Activated naive CD4-positive, alpha-beta T cell treated with anti-CD3 and anti-CD28 coated beads, Interleukin-2, amount 50 U/mL, for 16 hours (primary cell): Measurements from ENCODE around the gene USP7.
"Not testable (repeated sequence)": the region's sequence is repeated elsewhere in the genome, so short reads cannot be mapped to it uniquely, and the experiment has no call there.

ENCODE experiments used
- DNase-seq: peaks from one replicate; pipeline ENCODE4 v3.0.0-alpha.2; 2020

Gene USP7

DNA sequence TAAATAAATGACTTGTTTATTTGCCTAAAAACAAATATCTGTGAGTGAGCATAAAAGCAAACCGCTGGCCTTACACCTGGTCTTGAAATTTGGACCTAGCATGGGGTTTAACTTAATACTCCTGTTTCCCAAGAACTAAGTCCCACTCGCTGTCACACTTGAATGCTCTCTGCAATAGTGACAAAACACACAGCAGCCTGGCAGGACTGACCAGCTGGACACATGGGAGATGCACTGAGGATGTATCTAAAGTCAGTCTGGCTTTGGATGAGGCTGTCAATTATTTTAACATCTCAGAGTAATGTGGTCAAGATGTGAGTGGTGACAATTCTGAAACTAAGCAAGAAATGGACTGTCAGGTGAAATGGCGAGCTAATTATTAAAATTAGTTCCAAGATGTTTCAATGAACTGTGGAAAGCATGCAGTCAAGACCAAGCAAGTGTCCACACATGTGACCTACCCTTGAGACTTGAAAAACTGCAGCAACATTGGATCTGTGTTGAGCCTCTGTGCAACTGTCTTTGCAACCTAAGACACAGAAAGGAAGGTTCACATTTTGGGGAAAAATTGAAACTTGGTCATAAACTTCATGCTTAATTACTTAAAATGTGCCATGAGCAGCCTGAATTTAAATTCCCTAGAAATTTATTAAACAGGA lies 64.9 kb downstream of the USP7 start:
- DNase-seq: no peak

DNA sequence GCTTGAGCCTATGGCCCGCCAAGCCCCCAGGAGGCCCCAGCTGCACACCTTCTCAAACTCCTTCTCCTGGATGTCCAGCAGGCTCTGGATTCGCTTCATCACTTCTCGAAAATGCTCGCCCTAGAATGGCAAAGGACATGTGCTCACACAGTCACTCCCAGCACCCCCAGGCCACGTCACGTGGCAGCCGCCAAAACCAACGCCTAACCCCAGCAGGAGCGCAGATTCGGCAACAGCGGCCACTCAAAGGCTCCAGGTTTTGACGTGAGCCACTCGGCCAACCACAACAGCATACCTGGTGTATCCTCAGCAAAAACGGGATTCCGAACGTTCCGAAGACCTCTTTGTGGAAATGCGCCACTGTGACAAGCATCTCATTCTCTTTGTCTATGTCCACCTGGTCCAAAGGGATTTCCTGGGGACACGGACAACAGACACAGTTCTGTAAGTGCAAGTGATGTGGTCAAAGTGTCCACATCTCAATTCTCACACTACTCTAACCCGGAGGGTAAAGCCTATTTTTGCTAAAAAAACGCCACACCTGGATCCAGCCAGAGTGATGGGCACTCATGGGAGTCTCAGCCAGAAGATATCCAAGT lies 68.9 kb downstream of the USP7 start:
- DNase-seq: no peak

DNA sequence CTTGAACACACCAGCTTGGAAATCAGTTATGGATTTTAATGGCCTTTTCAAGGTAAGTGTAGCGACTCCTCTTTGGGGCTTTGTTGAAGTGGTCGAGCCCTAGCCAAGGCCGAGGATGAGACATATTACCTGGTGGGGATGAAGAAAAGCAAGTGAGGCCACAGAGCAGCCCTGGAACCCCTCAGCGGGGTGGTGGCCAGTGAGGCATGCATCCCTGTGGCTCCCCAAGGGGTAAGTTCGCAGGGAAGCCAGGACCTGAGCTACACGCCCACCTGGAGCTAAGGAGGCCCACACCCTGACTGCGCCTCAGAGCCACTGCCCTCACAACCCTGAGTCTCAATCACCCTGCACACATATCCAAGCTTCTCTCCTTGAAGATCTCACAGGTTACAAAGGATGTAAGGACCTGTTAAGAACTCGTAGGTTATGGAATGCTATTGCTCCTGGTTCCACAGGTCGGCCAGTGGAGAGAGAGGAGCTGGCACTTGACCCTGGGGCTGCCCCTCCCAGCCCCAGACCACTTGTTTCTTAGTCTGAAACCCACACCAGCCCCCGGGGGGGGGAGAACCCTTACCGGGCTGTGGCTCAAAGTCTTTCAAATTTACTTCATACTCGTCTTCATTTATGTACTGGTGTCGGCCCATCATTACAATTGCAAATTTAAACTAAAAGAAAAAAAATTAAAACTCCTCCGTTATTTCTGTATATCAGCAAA lies 69.6 kb downstream of the USP7 start:
- DNase-seq: no peak

DNA sequence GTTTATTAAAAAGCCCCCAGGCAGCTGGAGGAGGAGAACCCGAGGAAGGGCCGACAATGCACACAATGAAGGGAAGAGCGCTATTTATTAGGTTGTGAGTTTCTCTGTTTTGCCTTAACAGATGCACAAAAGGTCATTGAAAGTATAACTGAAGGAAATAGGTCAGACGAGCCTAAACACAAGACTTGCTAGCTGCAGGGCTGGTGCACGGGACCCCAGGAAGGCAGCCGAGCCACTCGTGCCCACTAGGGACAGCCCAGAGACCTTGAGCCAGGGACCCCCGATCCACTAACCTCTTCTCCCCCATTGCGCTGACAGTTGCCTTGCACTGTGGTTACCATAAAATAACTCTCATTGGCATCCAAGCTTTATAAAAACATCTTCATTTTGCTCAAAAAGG lies 70.3 kb downstream of the USP7 start:
- DNase-seq: no peak

DNA sequence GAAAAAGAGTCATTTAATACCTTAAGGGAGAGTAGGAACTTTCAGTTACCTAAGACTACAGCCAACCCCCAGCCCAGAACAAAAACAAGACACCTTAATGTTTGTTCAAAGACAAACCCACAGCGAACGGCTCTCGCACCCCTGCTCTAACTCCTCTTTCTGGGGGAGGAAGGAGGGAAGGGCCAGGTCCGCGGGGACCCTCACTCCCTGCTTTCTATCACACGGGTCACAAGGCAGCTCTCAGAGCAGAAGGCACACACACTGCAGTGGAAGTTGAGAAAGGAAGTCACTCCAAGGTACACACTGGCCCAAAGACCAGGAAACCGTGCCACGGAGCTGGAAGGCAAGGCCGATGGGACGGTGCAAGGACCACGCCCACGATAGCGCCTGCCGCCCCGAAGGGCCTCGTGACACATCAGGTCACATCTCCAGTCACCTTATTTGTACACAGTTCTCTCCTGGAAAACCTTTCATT lies 71.6 kb downstream of the USP7 start:
- DNase-seq: no peak

DNA sequence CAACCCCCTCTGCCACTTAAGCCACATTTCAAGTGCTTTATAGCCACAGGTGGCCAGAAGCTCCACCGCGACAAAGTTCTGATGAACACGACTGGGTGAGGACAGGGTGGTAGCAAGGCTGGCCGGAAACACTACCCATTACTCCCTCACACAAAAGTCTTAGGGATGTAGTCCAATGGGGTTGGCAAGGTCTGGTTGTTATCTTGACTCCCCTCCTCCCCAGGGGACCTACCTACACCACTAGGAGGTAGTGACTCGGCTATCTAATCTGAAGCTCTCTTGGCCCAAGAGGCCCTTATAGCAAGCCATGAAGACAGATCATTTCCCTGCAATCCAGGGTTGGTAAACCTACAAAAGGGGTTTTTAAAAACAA lies 73.2 kb downstream of the USP7 start:
- DNase-seq: no peak

DNA sequence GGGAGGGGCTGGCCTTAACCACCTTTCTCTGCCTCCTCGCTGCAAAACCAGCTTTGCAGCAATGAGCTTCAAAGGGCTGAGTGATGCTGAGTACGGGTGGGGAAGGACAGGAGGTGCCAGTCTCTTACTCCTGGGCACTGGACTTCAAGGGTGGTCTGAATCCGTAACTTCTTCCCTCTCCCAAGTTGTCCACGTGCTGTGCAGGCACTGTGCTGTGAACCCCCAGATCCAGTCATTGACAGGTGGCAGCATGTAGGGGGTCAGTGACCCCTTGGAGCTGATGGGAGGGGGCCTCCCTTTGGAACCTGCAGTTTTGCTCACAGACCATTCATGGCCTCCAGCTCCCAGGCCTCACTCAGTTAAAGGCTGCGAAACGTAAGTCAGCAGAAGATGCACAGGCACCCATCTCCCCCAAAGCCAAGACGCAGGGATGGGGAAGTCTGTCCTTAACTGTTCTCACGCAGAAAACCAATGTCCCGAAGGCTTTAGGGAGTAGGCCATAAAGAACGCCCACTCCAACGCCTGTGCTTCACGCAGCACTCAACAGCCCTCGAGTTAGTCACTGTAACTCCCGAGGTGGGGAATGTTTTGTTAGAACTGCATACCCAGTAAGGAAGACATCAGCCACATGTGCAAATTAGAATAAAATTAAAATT lies 73.7 kb downstream of the USP7 start:
- DNase-seq: no peak

DNA sequence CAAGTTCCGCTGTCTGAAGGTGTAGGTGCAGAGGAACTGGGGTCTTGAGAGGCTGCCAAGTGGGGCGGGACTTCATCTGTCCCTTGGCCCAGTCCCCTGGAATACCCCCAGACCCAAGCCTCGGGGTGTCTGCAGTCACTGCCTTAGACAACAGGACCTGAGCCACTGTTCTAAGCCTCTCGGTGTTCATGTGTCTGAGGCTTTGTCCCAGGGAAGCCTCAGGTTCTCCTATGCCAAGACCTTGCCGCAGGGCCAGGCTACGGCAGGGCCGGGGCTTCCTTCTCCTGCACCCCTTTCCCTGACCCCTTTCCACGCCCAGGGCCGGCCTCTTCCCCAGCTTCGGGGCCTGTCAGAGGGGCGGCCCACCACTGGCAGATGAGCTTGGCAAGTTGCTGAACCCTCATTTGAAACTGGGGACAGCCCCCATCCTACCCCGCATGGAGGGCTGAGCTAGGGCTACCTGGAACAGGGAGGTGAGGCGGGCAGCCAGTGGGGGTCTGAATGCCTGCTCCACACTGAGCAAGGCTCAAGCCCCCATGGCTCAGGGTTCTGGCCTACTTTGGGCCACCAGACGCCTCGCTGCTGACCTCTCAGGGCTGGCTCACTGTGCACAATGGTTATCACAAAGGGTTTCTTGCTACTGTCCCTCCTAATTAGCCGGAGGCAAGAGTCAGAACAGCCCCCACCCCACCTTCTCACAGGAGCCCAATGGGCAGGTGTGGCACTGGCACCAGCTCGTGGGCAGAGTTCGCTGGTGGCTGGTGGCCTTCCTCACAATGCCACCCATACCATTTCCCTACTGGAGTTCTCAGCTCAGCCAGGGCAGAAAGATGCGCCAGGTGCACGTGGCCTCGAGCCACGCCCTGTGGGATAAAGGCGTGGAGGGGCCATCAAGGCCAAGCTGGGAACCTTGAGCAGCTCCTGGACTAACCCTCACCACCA lies 74.5 kb downstream of the USP7 start:
- DNase-seq: no peak

DNA sequence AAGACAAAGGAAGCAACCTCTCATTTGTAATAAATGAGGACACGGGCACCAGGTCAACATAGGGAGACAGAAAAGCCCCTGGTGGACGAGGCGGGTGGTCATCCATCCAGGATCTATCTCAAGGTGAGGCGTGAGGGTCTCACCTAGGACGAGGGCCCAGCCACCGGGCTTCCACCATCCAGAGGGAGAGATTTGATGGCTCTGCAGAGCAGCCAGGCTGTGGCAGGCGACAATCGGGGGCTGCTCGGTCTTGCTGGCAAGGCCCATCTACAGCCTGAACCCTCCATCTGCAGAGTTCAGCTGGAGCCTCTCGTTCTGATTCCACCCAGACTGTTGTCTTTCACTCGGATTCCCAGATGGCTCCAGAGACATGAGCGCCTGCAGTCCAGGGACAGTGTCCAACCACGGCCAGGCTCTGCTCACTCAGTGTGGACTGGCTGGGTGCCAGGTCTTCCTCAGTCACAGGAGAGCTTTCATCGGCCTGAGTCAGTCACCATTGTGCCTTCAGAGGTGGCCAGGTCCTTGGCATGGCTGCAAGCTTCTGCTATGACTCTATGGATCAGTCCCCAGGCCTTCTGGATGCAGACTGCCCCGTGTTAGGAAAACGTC lies 75.7 kb downstream of the USP7 start:
- no peak for DNase-seq

DNA sequence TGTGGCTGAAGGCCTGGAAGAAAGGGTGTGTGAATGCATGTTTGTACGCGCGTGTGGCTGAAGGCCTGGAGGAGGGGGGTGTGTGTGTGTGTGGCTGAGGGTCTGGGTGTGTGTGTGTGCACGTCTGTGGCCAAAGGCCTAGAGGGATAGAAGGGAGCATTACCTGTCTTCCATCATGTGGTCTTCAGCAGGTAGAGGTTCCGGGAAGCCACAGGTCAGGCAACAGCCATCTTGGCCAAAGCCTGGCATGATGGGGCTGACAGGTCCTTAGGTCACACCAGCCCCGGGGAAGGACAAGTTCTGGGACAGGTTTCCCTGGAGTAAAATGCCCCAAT lies 76.3 kb downstream of the USP7 start:
- no peak for DNase-seq

DNA sequence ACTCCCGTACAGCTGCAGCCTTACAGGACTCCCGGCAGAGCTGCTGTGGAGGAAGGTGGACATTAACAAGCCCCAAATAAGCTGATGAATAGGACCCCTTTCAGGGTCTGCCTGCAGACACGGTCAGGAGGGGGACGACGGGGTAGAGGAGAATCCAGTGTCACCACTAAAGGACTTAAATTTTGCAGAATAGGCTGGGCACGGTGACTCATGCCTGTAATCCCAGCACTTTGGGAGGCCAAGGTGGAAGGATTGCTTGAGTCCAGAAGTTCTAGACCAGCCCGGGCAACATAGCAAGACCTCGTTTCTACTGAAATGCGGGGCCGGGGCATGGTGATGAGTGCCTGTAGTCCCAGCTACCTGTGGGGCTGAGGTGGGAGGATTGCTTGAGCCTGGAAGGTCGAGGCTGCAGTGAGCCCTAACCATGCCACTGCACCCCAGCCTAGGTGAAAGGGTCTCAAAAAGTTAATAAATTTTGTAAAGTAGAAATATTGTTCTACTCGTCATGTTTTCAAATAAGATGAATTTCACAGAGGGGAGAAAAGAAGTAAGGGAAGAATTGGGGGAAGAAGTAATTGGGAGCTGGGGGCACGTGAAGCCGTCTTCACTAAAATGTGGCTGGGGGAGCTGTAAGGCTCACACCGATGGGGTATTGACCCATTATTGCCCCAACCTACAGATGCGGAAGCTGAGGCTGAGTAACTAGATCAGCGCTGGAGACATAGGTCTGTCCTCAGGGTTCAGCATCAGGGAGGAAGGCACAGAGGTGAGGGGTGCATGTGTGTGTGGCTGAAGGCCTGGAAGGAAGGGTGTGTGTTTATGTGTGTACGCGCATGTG lies 76.9 kb downstream of the USP7 start:
- no peak for DNase-seq

DNA sequence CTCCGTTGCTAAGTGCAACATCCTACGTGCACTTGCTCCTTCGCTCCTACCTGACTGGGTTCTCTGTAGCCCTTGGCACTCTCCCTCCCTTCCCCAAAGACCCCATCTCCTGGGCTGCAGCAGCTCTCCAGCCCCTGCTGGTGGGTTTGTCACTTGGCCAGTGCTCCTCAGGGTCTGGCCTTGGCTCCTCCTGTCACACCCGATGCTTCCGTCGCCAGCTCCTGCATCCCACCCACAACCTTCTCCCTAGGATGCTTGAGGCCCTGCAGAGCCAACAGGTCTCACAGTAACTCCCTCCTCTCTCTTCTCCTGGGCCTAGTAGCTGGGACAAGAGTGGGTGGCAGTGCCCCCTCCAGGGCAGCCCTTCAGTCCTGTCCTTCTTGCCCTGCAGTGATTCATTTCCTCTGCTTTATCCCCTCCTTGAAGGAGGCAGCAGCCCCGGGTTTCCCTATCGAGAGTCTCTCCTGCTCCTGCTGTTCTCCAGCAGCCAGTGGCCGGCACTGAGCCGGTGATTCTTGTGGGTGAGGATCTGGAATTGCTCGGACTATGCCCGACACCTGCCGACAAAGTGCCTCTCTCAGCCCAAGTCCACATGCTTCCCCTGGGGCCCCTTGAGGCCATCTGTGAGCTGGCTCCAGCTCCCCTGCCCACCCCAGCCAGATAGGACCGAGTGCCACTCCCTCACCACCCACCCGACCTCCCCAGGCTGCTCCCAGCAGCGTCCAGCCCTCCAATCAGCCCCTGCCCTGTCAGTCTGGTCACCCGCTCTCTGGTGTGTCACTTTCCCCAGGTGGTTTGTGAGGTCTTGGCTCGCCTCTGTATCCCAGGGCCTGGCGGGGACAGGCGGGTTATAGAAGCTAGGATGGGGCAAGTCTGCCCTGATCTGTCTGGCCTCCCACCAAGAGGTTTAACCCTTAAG lies 77.8 kb downstream of the USP7 start:
- no peak for DNase-seq

DNA sequence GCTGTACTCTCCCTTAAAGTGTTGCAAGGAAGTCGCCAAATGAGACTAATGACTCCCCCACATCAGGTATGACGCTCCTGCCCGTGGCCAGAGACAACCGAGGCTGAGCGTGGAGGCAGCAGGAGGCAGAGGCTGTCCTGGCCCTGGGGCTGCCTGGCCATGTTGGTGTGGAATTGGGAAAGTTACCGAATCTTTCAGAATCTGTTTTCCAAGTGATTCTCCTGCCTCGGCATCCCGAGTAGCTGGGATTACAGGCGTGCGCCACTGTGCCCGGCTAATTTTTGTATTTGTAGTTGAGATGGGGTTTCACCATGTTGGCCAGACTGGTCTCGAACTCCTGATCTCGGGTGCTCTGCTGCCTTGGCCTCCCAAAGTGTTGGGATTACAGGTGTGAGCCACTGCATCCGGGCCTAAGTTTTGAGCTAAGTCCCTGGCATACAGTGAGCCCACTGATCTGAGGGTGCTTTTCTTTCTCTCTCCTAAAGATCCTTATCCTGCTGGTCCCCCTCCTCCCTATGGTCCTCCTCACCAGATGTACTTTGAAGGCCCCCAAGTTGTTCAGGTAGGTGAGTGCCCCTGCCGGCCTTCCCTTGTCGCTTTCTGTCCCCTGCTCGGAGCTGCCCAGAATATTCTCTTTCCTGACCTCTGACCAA lies 80.9 kb downstream of the USP7 start:
- DNase-seq: no peak

DNA sequence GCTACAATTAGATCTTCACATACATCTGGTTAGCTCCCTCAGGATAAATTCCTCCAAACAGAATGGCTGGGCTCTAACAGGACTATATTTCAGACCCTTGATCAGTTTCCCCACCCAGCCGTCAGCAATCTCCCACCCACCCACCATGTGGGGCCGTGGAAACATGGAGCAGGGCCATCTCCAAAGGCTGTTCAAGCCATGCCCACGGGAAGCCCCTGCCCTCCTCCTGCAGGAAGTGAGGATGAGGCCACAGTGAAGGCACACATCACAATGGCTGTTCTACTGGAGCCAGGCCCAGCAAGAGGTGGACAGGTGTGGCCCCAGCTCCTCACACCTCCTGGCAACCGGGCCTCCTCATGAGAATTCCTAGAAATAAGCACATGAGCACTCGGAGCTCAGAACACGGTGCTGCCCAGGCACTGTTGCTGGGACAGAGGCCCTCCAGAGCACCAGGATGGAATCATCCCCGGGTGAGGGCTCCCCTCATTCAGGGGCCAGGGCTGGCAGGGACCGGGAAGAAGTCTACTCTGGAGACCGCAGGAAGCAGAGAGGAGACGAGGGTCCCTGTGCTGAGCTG lies 81.6 kb downstream of the USP7 start, which contains the start of gene LITAFD:
LITAFD (plus strand) TSS at position 311 of the 577 bp plus-strand sequence. CDS start 2,005 bp downstream, outside the sequence.
- no peak for DNase-seq

DNA sequence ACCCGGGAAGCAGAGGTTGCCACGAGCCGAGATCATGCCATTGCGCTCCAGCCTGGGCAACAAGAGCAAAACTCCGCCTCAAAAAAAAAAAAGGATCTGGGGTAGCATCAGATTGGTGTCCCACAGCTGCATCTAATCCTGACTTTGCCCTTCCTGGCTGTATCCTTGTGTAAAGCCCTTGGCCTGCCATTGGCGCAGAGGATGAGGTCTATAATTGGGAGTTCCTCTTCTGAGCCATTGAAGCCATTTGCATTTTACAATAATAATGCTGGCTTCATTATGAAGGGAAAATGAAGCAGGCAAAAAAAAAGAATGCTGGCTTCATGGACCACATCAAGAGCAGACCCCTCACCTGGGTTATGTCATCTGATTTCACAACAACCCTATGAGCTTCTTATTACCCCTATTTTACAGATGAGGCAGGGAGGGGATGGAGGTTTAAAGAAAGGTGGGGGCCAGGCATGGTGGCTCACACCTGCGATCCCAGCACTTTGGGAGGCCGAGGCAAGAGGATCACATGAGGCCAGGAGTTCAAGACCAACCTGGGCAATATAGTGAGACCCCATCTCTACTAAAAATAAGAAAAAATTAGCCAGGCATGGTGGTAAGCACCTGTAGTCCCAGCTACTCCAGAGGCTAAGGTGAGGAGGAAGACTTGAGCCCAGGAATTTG lies 82.7 kb downstream of the USP7 start:
- no peak for DNase-seq

DNA sequence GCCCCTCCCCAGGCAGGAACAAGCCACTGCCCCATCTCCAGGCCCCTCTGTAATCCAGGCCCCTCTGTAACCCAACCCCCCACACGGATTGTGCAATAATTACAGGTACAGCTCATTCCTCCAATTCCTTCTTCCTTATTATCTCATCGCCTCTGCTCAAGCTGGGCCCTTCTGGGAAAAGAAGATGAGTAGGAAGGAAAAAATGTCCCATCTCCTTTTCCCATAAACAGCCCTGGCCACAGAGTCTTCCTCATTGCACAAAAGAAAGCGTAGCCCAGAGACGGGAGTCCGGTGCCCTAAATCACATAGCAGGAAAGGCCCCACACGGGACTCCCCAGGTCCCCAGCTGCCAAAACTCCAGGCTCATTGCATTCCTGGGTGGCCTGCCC lies 85.2 kb downstream of the USP7 start:
- no peak for DNase-seq

DNA sequence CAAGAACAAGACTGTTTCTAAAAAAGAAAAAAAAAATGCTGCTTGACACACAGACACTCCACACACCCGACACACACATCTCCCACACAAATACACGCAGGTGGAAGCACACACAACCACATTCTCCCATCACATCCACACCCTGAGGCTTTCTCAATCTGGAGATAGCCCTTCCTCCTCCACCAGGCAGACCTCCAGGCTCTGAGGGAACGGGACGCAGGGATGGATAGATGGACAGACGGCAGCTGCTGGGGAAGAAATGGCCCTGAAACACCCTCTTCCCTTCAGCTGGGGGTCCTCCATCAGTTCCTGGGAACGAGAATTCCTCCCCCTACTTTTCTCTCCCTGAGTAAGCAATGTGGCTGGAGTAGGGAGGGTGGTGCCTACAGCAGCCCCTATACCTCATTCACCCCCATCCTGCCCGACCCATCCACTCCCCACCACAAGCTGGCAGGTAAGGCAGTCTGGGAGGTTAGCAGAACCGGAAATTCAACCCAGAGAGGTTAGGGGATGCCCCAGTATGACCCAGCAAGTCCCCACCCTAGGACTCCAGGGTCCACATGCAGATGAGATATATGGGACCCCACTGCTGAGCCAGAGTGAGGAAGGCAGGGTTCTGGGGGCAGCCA lies 85.7 kb downstream of the USP7 start:
- DNase-seq: no peak

DNA sequence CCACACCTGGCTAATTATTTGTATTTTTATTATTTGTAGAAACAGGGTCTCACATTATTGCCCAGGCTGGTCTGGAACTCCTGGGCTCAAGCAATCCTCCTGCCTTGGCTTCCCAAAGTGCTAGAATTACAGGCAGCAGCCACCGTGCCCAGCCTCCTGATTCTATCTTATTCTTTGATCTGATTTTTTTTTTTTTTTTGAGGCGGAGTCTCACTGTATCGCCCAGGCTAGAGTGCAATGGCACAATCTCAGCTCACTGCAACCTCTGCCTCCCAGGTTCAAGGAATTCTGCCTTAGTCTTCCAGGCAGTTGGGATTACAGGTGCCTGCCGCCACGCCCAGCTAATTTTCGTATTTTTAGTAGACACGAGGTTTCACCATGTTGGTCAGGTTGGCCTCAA lies 88.4 kb downstream of the USP7 start:
- not testable (repeated sequence) for DNase-seq
